RKO (cell line): ENCODE results near the gene TNKS2.

Experiments used
- DNase-seq: peaks from one replicate; pipeline ENCODE4 v3.0.0-alpha.2; 2016; ENCODE audit warnings: low spot score

TNKS2 gene

DNA sequence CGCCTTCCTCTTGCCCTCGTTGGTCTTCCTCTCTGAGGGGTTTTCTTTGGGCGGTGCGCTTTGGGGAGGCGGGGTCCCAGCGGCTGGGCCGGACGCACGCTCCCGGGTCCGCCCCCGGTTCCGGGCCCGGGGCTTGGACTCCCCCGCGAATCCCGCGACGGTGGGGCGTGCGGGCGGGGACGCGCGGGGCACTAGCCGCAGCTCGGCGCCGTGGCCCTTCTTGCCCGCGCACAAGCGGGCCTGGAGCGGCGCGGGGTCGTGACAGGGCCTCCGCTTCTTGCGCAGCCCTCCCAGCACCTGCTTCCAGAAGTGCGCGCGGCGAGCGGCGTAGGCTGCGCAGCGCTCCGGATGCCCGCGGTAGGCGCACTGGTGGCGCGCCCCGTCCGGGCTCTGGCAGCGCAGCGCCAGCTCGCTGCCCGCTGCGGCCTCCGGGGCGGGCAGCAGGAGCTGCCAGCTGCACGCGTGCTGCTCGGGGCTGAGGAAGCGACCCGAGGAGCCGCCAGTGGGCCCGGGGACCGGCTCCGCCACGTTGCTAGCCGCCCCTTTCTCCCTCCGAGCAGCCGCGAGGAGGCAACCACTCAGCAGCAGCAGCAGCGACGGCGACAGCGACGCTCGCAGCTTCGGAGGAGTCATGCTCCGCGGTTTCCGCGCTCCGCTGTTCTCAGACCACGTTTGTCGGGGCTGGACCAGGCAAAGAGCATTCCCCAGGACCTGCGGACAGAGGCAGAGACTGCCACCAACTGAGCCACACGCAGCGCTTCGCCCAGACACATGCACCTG is 110.3 kb downstream of the TNKS2 start:
- DNase-seq, result peak; percentile 90

DNA sequence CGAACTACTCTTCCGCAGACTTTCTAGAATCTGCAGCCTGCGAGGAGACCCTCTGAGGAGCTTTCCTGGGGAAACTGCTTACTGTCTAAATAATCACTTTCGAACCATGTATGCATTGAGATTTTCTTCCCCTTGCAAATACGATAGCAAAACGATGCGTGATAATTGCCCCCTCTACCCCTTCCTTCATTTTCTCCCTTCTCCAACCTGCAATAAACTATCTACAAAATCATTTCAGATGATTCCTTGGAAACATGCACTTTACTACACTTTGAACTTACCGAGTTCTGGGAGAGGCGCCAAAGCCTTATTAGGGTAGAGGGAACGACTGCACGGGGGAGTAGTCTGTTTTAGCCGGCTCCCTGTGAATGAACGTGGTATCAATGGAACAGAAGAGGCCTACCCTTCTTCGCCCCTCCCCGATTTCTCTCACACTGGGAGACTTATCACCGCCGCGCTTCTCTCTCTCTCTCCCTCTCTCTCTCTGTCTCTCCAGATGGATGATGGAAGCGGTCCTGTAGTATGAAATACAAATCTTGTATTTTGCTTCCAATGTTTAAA is 111.0 kb downstream of the TNKS2 start, which contains the start of gene FGFBP3:
Gene FGFBP3 (minus strand): TSS at position 370 of the 561 bp plus-strand sequence. CDS start 517 bp downstream, outside the sequence.
- DNase-seq, result peak; percentile 82

DNA sequence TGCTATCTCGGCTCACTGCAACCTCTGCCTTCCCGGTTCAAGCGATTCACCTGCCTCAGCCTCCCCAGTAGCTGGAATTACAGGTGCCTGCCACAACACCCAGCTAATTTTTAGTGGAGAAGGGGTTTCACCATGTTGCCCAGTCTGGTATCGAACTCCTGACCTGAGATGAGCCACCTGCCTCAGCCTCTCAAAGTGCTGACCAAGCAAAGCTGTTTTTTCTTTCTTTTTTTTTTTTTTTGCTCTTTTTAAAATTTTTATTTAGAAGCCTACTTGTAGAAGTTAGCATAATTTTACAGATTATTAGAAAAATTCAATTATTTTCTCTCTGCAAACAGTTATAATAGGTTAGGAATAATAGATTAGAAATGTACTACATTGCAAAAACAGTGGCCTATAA is 112.2 kb downstream of the TNKS2 start:
- DNase-seq, result no peak
